Measurements from ENCODE around the gene CNNM2.

CNNM2 gene

DNA sequence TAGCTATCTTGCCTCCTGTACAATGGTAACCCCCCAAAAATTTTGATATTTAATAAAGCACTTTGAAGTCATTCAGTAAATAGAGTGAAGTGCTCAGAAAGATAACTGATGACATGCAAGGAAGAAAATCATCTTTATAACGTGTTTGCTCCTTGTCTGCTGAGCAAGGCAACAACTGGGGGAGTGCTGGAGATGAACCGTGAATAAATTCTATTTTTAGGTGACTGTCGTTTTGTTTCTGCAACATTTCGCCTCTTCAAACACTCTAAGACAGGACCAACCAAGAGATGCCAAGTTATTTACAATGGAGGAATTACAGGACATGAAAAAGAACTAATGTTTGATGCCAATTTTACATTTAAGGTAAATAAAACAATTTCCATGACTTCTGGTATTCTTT, 39.5 kb upstream of the CNNM2 start:
- POLR2A ChIA-PET (ENCODE audit: low non-redundant PET), result no interaction called here
- no peak overlapping the region for H3K27ac ChIP-seq

DNA sequence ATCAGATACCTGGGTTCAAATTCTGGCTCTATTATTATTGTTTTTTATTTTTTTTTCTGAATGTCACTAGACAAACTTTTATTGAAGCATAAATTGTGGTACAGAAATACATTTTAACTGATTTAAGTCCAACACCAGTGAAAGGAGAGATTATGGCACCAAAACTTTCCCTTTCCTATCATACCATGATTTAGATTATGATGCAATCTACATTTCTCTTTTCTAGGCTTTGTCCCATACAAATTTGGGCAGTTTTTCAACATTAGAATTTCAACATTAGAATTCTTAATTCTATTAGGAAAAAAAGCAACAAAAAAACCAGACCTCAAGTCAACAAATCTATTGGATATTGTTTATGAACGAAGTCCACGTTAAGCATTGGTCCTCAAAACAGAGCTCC, 37.8 kb upstream of the CNNM2 start:
- no peak overlapping the region for H3K27ac ChIP-seq
- no peak for DNase-seq (ENCODE audit: low spot score)
- CTCF ChIA-PET, result interaction anchor here (0.7 kb wide), 1 partner anchor 65 kb away, joined by 3 read pairs; no protein-coding TSS in a partner anchor
- POLR2A ChIA-PET (ENCODE audit: low non-redundant PET), result no interaction called here
- TF ChIP-seq CTCF (conservative IDR thresholded peaks at IDR 0.05; ENCODE audit: low read depth), result no peak

More for the DNA sequence above, 39.5 kb upstream of the CNNM2 start:
- TF ChIP-seq CTCF (conservative IDR thresholded peaks at IDR 0.05; ENCODE audit: low read depth), result no peak
- no peak for DNase-seq (ENCODE audit: low spot score)
- CTCF ChIA-PET, result no interaction called here

DNA sequence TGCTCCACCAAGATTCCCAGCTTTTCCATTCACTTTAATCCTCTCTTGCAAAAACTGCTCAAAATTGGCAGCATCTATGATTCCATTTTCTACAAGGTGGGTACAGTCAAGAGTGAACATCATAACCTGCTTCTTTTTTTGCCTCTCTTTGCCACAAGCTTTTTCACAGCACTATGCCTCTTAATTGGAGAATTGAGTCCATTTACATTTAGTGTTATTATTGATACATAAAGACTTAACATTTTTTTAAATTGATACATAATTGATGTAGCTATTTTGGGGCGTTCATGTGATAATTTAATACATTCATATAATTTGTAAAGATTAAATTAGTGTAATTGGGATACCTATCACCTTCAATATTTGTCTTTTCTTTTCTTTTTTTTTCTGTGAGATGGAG, 30.0 kb upstream of the CNNM2 start:
- no peak for TF ChIP-seq CTCF (conservative IDR thresholded peaks at IDR 0.05; ENCODE audit: low read depth)
- CTCF ChIA-PET, result interaction anchor here (0.5 to 1.3 kb wide), 3 partner anchors 14 to 82 kb away, joined by 3 to 8 read pairs (median 3); no protein-coding TSS in a partner anchor
- POLR2A ChIA-PET (ENCODE audit: low non-redundant PET), result no interaction called here
- no peak overlapping the region for H3K27ac ChIP-seq
- DNase-seq (ENCODE audit: low spot score), result no peak

DNA sequence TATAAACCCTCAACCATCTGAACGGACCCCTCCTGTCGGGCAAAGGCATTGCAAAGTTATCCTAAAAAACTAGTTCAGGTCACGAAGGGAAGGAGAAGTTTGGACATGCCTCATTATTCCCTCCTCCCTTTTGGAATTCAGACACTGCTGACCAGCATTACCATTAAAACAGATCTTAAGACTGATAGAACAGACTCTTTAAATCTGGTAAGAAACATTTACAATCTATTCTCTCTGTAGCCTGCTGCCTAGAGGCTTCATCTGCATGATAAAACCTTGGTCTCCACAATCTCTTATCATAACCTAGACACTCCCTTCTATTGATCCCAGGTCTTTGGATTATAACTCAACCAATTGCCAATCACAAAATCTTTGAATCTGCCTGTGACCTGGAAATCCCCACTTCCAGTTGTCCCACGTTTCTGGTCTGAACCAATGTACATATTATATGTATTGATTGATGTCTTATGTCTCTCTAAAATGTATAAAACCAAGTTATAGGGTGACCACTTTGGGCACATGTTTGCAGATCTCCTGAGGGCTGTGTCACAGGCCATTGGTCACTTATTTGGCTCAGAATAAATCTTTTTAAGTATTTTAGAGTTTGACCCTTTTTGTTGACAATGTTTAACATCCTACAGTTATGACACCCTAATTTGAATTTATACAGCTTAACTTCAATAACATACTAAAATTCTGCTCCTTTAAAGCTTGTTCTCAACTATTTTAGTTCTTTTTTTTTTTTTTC, 23.5 kb upstream of the CNNM2 start:
- ChIA-PET CTCF (interaction anchor here (0.6 to 1.0 kb wide), 2 partner anchors 14 to 59 kb away, joined by 3 read pairs; no protein-coding TSS in a partner anchor), POLR2A (ENCODE audit: low non-redundant PET) (no interaction called here)
- TF ChIP-seq CTCF (conservative IDR thresholded peaks at IDR 0.05; ENCODE audit: low read depth), result no peak
- no peak overlapping the region for H3K27ac ChIP-seq
- no peak for DNase-seq (ENCODE audit: low spot score)

GRCh38 chr10:102900006-102900405, 18.1 kb upstream of the CNNM2 start:
- ChIA-PET POLR2A (ENCODE audit: low non-redundant PET) (no interaction called here), CTCF (interaction anchor here (1.7 to 3.7 kb wide), 2 partner anchors 54 to 64 kb away, joined by 3 to 43 read pairs; partner anchors contain the start of gene CYP17A1)
- no peak for DNase-seq (ENCODE audit: low spot score)
- no peak overlapping the region for H3K27ac ChIP-seq
- no peak for TF ChIP-seq CTCF (conservative IDR thresholded peaks at IDR 0.05; ENCODE audit: low read depth)

GRCh38 chr10:102904346-102904745, 13.7 kb upstream of the CNNM2 start:
- no peak overlapping the region for H3K27ac ChIP-seq
- TF ChIP-seq CTCF (conservative IDR thresholded peaks at IDR 0.05; ENCODE audit: low read depth), result no peak
- ChIA-PET POLR2A (ENCODE audit: low non-redundant PET) (no interaction called here), CTCF (interaction anchor here (3.1 kb wide), 1 partner anchor 71 kb away, joined by 10 read pairs; no protein-coding TSS in a partner anchor)
- no peak for DNase-seq (ENCODE audit: low spot score)
